GM19193 (cell line): Measurements from ENCODE around the gene DUSP3.

Source experiments
- POLR2A ChIP-seq: IDR thresholded peaks from 4 replicates; pipeline ENCODE4 v1.6.1; 2011; ENCODE audit not compliant: insufficient read depth, insufficient read length; ENCODE audit errors: extremely low read depth

DUSP3 gene

DNA sequence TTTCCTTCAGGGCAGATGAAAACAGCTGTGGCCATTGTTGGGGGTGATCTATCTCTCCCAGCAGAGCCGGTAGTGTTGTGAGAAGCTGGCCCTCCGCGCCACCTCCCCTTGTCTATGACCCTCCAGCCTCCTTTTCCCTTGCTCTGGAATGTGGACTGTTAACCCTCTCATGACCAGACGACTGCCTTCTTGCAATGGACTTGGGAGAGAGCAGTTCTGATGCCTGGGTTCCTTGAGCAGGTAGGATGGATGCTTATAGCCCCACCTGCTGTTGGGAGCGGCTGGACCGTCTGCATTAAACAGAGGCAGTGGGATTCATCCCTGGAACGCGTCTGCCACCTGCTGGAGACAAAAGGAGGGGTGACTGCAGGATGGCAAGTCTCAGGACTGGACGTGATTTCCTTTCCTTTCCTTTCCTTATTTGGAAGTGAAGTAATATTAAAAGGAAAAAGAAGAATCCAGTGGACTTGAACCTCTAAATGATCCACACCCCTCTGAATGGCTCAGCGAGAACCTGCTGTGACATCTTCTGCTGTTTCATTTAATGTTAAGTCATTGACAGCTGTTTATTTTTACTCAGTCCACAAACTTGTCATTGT is 18.4 kb downstream of the DUSP3 start:
- TF ChIP-seq POLR2A = no peak

DNA sequence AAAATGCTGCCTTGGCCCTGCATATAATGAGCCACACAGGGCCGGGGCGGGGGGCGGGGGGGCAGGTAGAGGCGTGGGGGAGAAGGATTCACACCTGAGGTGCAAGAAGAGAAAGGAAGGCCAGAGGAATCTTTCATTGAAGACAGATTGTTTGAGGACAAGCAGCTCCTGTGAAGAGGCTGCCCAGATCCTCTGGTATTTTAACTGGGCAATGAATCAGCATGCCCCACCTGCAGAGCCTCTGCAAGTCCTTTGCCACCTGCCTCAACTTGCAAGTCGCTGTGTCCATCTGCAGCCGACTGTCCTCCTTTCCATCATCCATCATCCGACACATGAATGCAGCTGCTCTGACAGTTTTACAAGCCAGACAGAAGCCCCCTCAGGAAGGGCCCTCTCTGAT is 18.9 kb downstream of the DUSP3 start:
- TF ChIP-seq POLR2A = no peak

DNA sequence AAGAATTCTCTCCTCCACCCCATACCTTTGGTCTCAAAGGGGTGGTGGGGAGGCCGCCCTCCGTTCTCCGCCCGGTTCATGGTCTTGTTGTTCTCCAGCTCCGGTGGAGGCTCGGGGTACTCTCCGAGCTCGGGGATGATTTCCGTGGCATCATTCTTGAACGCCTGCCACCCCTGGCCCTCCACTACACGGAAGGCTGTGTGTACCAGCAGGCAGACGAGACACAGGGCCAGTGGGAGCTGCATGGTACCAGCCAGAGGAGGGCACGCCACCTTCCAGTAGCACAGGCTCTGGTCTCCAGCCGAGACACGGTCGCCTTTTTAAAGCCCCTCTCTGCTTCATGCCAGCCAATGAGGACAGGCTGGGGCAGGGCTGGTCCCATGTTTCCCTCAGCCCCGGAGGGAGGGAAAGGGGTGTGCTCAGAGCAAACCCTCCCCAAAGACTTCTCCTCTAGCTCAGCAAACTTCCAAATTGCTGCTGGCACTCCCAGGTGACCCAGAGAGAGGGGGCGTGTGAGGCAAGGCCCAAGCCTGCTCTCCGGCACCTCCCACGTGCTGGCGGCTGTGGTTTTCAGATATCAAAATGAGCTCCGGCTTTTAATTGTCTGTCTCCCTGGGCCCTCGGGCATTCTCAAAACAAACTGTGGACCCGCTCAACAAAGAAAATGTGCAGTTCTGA is 20.1 kb downstream of the DUSP3 start, which contains the start of gene SOST:
Gene SOST, minus strand, starts transcription at position 295 of the 678 bp plus-strand sequence. Its CDS starts 50 bp downstream, at position 245.
- no peak for TF ChIP-seq POLR2A

DNA sequence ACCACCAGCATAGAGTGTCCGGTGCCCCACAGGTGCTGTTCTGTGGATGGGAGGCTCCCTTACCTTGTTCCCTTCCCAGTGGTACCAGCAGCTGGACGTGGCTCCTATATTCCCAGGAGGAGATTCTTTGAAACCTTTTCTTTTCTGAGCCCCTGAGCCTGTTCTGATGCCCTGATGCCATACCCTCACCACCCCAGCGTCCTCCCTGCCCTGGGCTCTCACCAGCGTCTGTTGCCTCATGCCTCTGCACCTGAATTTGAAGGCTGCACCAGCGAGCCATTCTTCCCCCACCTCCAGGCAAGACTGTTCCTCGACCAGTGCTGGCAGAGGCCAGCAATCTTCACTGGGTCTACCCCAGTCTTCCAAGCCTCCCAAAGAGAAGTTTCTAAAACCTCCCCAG is 20.7 kb downstream of the DUSP3 start:
- TF ChIP-seq POLR2A = no peak

DNA sequence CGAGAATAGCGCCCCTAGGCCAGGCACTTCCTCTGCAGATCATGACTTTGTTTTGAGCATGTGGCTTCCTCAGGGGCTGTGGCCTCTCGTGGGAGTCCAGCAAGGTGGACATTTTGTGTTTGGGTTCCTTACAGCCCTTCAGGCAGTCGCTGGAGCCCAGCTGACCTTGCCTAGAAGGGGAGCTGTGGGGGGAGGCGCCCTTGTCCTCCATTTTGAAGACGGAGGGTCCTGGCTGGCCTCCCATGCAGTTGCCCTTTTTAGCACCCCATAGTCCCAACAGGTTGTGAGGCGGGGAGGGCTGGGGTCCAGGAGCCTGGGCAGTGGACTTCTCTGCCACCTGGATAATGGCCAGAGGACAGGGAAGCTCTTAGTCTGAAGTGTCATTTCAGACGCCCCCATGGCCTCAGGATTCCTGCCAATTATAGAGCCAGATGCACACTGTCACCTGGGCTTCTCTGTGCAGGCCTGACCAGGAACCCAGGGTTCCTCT is 21.6 kb downstream of the DUSP3 start:
- no peak for TF ChIP-seq POLR2A

DNA sequence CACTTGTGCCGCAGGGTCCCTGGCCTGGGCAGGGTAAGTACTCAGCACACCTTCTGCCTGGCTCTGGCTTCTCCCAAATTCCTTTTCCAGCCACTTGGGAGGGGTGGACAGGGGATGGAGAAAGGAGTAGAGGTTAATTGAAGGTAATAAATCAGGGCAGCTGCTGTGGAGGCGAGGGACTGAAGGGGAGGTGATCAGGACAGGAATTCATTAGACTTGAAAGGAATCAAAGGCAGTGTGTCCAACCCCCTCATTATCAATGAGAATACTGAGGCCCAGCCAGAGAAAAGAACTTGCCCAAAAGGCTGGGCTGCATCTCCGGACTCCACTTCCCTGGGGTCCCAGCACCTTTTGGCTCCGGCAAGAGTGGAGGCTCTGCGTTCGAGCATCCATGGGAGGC is 22.6 kb downstream of the DUSP3 start:
- no peak for TF ChIP-seq POLR2A

DNA sequence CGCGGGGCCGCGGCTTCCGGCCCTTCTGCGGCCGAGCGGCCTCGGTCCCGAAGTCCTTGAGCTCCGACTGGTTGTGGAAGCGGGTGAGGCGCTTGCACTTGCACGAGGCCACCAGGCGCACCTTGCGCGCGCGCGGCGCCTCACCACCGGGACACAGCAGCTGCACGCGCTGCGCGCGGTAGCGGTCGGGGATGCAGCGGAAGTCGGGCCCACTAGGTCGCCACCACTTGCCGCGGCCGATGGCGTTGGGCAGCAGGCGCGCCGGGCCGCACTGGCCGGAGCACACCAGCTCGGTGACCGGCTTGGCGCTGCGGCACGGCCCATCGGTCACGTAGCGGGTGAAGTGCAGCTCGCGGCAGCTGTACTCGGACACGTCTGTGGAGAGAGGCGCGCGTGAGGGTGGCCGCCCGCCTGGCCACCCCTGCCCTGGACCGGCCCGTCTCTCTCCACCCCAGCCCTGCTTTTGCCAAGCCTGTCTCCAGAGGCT is 23.3 kb downstream of the DUSP3 start:
- no peak for TF ChIP-seq POLR2A

DNA sequence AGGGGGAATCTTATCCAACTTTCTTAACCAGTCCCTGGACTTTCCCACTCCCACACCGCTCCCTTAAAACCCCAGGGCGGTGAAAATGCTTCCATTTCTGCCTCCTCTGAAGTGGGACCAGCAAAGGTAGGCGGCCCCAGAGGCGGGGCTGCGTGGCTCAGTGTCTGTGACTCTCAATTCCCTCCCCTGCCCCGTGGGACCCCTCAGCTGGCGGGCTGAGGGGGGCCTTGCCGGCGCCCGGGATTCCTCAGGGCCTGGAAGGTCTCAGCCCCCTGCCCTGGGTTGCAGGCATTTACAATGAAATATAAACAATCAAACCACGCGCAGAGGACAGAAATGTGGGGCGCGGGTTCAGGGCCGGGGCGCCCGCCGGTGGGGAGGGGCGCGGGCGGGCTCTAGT is 23.8 kb downstream of the DUSP3 start:
- no peak for TF ChIP-seq POLR2A

DNA sequence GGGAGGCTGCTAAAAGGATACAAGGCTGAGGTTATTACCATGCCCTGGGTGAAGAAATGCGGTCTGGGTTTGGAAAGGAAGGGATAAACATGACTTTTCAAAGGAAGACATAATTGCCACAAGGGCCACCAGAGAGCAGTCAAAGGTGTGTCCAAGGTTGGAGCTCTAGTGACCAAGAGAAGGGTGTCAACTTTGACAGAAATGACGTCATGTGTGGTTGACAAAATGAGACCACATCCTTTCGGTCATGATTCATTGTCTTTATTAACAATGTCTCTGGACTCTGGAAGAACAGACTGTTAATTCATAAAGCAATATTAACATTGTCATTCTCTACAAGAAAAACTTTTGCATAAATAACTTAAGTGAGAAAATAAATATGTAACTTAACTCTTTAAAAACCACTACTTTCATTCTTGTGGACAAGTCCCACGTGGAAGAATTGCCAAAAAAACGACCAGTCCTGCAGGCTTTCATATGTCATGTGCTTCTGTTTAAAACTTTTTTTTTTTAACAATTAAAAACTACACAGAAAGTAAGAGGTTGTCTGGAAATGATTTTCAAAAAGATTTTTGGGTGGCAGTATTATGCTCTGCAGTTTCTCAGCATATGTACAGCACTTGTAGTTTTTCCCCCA is 25.2 kb downstream of the DUSP3 start:
- TF ChIP-seq POLR2A = no peak

DNA sequence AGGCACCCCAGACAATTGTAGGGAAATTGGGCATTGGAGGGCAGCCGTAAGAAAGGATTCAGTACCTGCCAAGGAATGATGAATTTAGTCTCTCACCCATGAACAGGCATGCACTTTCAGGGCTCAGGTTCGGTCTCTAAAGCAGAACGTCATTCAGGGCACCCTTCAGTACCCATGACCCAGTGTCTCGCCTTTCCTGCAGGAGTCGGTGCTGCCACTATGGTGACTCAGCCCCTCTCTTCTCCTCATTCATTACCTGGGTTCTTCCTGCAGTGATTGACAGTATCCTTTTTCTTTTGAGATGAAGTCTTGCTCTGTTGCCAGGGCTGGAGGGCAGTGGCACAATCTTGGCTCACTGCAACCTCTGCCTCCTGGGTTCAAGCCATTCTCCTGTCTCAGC is 28.6 kb downstream of the DUSP3 start:
- TF ChIP-seq POLR2A = no peak

DNA sequence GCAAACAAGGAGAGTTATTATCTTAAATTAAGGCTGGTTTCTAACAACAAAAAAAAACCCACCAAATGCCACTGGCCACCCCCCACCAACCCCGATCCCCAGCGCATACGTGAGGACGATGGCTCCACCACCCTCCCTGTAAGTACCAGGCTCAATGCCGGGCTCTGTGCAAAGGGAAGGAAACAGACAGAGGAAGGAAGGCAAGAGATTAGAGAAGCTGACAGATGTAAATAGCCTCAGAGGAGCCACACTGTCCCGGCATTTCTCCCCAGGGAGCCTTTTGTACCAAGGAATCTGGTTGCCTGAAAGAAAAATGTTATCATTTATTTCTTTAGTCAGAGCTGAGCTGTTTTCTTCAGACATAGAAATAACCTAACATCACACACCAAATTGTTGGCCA is 33.2 kb downstream of the DUSP3 start:
- no peak for TF ChIP-seq POLR2A

DNA sequence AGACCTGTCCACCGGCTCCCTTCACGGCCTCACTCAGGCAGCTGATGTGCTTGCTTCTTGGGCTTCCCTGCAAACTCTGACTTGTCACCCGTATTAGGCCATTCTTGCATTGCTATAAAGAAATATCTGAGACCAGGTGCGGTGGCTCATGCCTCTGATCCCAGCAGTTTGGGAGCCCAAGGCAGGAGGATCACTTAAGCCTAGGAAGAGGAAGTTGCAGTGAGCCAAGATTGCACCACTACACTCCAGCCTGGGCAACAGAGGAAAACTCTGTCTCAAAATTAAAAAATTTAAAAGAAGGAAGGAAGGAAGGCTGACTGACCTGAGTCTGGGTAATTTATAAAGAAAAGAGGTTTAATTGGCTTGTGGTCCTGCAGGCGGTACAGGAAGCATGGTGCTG is 37.1 kb downstream of the DUSP3 start:
- TF ChIP-seq POLR2A = no peak

DNA sequence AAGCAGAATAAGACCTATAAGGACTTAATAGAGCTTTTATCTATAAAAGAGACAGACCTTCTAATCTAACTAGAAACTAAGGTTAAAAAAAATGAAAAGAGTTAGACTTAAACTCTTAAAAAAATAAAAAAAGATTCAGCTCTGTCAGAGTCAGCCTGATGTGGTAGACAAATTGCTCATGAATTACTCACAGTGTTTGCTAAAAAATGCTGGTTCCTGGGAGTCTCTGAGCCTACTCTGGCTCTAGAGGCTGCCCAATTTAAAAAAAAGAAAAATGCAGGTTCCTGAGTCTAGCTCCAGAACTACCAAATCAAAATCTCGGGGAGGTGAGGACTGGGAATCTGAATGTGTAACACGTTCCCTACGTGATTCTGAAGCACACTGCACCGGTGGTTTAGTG is 38.2 kb downstream of the DUSP3 start:
- no peak for TF ChIP-seq POLR2A

DNA sequence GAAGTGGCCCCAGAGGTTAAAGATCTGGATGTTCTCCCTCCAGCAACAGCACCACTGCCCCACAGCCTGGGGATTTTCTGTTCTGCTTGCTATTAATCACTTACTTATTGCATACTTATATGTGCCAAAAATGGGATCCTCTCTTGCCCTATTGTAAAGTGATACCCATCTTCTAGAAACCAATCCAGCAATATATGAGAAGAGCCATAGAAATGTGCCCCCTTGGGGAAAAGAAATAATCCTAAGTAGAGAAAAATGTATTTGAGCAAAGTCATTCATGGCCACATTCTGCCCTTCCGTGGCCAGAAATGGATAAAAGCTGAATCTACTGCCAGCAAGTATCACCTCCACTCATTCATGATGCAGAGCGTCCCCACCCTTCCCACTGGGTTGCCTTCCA is 41.1 kb downstream of the DUSP3 start:
- TF ChIP-seq POLR2A = no peak

DNA sequence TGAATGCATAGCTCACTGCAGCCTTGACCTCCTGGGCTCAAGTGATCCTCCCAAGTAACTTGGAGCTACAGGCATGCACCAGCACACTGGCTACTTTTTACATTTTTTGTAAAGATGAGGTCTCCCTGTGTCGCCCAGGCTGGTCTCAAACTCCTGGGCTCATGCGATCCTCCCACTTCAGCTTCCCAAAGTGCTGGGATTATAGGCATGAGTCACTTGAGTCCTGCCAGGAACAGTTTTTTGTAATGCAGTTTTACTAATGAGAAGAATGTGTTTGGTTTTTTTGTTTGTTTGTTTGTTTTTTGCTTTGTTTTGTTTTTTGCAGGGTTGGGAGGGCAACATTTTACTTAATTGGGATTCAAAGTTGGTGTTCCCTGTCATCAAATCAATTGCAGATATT is 42.4 kb downstream of the DUSP3 start:
- TF ChIP-seq POLR2A = no peak

DNA sequence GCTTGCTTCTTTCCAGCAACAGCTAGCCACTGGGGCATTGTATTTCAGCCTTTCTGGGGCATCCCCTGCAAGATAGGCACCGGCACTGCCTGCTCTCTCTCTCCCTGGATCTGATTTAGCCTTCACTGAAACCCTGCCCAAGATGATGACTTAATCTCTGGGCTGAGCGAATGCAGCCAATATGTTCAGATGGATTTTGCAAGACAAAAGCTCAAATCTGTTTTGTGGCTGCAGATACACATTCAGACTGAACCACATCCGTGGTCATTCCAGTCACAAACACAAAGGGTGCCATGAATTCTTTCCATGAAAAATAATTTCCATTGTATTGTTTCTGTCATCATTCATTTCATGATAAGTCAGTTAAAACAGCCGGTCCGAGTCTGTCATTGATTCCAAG is 44.4 kb downstream of the DUSP3 start:
- TF ChIP-seq POLR2A = no peak
